Measurements from ENCODE around the gene USP5. TPM values are rescaled to one million over a fixed set of nuclear protein-coding genes. Genes with fewer than 3 reads are reported as not detected.

USP5 gene
- total RNA-seq, 4 donors from 2014 or later: 37.1 to 68.6 (median 52.8) TPM

- H3K9me3 ChIP-seq: no peaks in the 10 kb centered on the region
- H3K27me3 ChIP-seq: no peaks in the 10 kb centered on the region
- no peaks in the 10 kb centered on the region for H3K36me3 ChIP-seq
- no peak for DNase-seq
- no peak for TF ChIP-seq POLR2A (IDR thresholded peaks at IDR 0.05)
- TF ChIP-seq CTCF (IDR thresholded peaks at IDR 0.05): no peak
- intact Hi-C loops (cut with DNase I; ENCODE audit: low total_unique reads): no loop called here
- no peak overlapping the region for H3K27ac ChIP-seq
- no peak overlapping the region for H3K4me3 ChIP-seq
- H3K4me1 ChIP-seq: no peaks in the 10 kb centered on the region
Measured at GRCh38 chr12:6858799-6859198, 6.8 kb downstream of the USP5 start.

GRCh38 chr12:6860116-6860515 lies 8.2 kb downstream of the USP5 start:
- TF ChIP-seq CTCF (IDR thresholded peaks at IDR 0.05) (no peak), POLR2A (IDR thresholded peaks at IDR 0.05) (no peak)
- H3K36me3 ChIP-seq: no peaks in the 10 kb centered on the region
- H3K9me3 ChIP-seq: no peaks in the 10 kb centered on the region
- H3K4me3 ChIP-seq: no peak overlapping the region
- intact Hi-C loops (cut with DNase I; ENCODE audit: low total_unique reads): no loop called here
- no peak overlapping the region for H3K27ac ChIP-seq
- no peaks in the 10 kb centered on the region for H3K27me3 ChIP-seq
- DNase-seq: no peak
- no peaks in the 10 kb centered on the region for H3K4me1 ChIP-seq

- no peaks in the 10 kb centered on the region for H3K9me3 ChIP-seq
- DNase-seq: no peak
- TF ChIP-seq POLR2A (IDR thresholded peaks at IDR 0.05): no peak
- no peak for TF ChIP-seq CTCF (IDR thresholded peaks at IDR 0.05)
- no peaks in the 10 kb centered on the region for H3K27me3 ChIP-seq
- H3K4me3 ChIP-seq: no peak overlapping the region
- H3K27ac ChIP-seq: no peak overlapping the region
- intact Hi-C loops (cut with DNase I; ENCODE audit: low total_unique reads): no loop called here
- H3K4me1 ChIP-seq: no peaks in the 10 kb centered on the region
- no peaks in the 10 kb centered on the region for H3K36me3 ChIP-seq
Measured at GRCh38 chr12:6860942-6861341, 9.0 kb downstream of the USP5 start.

- H3K9me3 ChIP-seq: no peaks in the 10 kb centered on the region
- intact Hi-C loops (cut with DNase I; ENCODE audit: low total_unique reads): no loop called here
- no peaks in the 10 kb centered on the region for H3K4me1 ChIP-seq
- H3K27ac ChIP-seq: no peak overlapping the region
- H3K4me3 ChIP-seq: no peak overlapping the region
- no peak for DNase-seq
- H3K27me3 ChIP-seq: no peaks in the 10 kb centered on the region
- TF ChIP-seq POLR2A (IDR thresholded peaks at IDR 0.05) (no peak), CTCF (IDR thresholded peaks at IDR 0.05) (no peak)
- H3K36me3 ChIP-seq: no peaks in the 10 kb centered on the region
Measured at GRCh38 chr12:6861391-6861790, 9.4 kb downstream of the USP5 start.

GRCh38 chr12:6863033-6863432 lies 11.1 kb downstream of the USP5 start:
- DNase-seq: no peak
- H3K27ac ChIP-seq: no peak overlapping the region
- TF ChIP-seq CTCF (IDR thresholded peaks at IDR 0.05) (no peak), POLR2A (IDR thresholded peaks at IDR 0.05) (no peak)
- no peak overlapping the region for H3K4me3 ChIP-seq
- intact Hi-C loops (cut with DNase I; ENCODE audit: low total_unique reads): no loop called here
- no peaks in the 10 kb centered on the region for H3K36me3 ChIP-seq
- no peaks in the 10 kb centered on the region for H3K4me1 ChIP-seq
- no peaks in the 10 kb centered on the region for H3K9me3 ChIP-seq
- no peaks in the 10 kb centered on the region for H3K27me3 ChIP-seq

All from uterus (tissue), 4 donors.